ENCODE data around the gene TCF25.
A peak's percentile ranks its signal among the peaks of the same experiment; 100 is the strongest.
"Not testable (repeated sequence)": the region's sequence is repeated elsewhere in the genome, so short reads cannot be mapped to it uniquely, and the experiment has no call there.

Gene TCF25

GRCh38 chr16:89906140-89907025 is 33.0 kb downstream of the TCF25 start:
- peak; percentile 13 for DNase-seq

- peak; percentile 16 for DNase-seq
Observed at GRCh38 chr16:89907055-89907814, 33.8 kb downstream of the TCF25 start.

GRCh38 chr16:89908236-89908635 is 34.8 kb downstream of the TCF25 start:
- DNase-seq: peak; percentile 11

- DNase-seq: peak; percentile 76
Observed at GRCh38 chr16:89909777-89910716, 36.7 kb downstream of the TCF25 start.

GRCh38 chr16:89910717-89911354 is 37.4 kb downstream of the TCF25 start:
- DNase-seq: no peak

GRCh38 chr16:89911375-89911774 is 38.0 kb downstream of the TCF25 start:
- DNase-seq: peak; percentile 22

GRCh38 chr16:89912143-89912542 is 38.8 kb downstream of the TCF25 start:
- peak; percentile 19 for DNase-seq

GRCh38 chr16:89912627-89913026 is 39.2 kb downstream of the TCF25 start:
- no peak for DNase-seq

GRCh38 chr16:89913408-89914387 is 40.3 kb downstream of the TCF25 start:
- DNase-seq: no peak

- not testable (repeated sequence) for DNase-seq
Observed at GRCh38 chr16:89914642-89915285, 41.4 kb downstream of the TCF25 start.

GRCh38 chr16:89915303-89916232 is 42.2 kb downstream of the TCF25 start:
- no peak for DNase-seq

GRCh38 chr16:89917773-89918452 is 44.5 kb downstream of the TCF25 start:
- DNase-seq: peak; percentile 83

GRCh38 chr16:89918453-89919347 is 45.3 kb downstream of the TCF25 start, which contains the start of gene MC1R:
Gene MC1R, plus strand, starts transcription at chr16:89918862. Its CDS starts 397 bp downstream, at chr16:89919259.
- no peak for DNase-seq

- DNase-seq: peak; percentile 24
Observed at GRCh38 chr16:89919535-89920406, 46.4 kb downstream of the TCF25 start.

- DNase-seq: peak; percentile 18
Observed at GRCh38 chr16:89920723-89921122, 47.3 kb downstream of the TCF25 start.

- no peak for DNase-seq
Observed at GRCh38 chr16:89921131-89921701, 47.8 kb downstream of the TCF25 start.

Measured in femur (tissue), 1 donor.